Neutrophil (primary cell): Measurements from ENCODE around the gene UGGT2.

Experiments used
- H3K27ac ChIP-seq: fragments of 200-600 bp; sonication (generic); 2 replicates; pipeline ENCODE4 v1.5.1; 2016; ENCODE audit warnings: mild to moderate bottlenecking, moderate library complexity
- H3K27me3 ChIP-seq: fragments of 200-600 bp; sonication (generic); 2 replicates; pipeline ENCODE4 v1.6.0; 2016; ENCODE audit warnings: mild to moderate bottlenecking
- H3K36me3 ChIP-seq: fragments of 200-600 bp; sonication (generic); 2 replicates; pipeline ENCODE4 v1.5.1; 2017
- H3K4me1 ChIP-seq, 2 experiments: fragments of 200-600 bp in 1 of 2; sonication (generic) in 1 of 2; 1 replicate in 1 of 2; 2 replicates in 1 of 2; pipeline versions ENCODE4 v1.5.1 to v1.6.1; 2013 to 2016; ENCODE audit warnings: low read depth in 1 of 2, low read length in 1 of 2, mild to moderate bottlenecking in 1 of 2, moderate library complexity in 1 of 2; ENCODE audit not compliant: control insufficient read depth in 1 of 2, insufficient read depth in 1 of 2
- H3K4me3 ChIP-seq, 2 experiments: fragments of 200-600 bp in 1 of 2; sonication (generic) in 1 of 2; 1 replicate in 1 of 2; 2 replicates in 1 of 2; pipeline ENCODE4 v1.5.1; 2013 to 2016; ENCODE audit warnings: low read depth in 1 of 2, low read length in 1 of 2, mild to moderate bottlenecking in 1 of 2, moderate library complexity in 1 of 2
- H3K9me3 ChIP-seq: fragments of 200-600 bp; sonication (generic); 2 replicates; pipeline ENCODE4 v1.5.1; 2016
- CTCF ChIP-seq: fragments of 200-600 bp; sonication (generic); IDR thresholded peaks from 2 replicates; pipeline ENCODE4 v1.5.1; 2016; ENCODE audit warnings: antibody characterized with exemption

Gene UGGT2

GRCh38 chr13:95921485-95921884, 131.7 kb downstream of the UGGT2 start:
- Histone ChIP-seq H3K9me3 (no peaks in the 10 kb centered on the region), H3K27me3 (no peaks in the 10 kb centered on the region), H3K36me3 (no peaks in the 10 kb centered on the region), H3K4me1 (no peaks in the 10 kb centered on the region), H3K4me3 (no peak overlapping the region), H3K27ac (no peak overlapping the region)
- no peak for TF ChIP-seq CTCF

GRCh38 chr13:95920485-95920884, 132.7 kb downstream of the UGGT2 start:
- Histone ChIP-seq H3K9me3 (no peaks in the 10 kb centered on the region), H3K36me3 (no peaks in the 10 kb centered on the region), H3K4me3 (no peak overlapping the region), H3K27me3 (no peaks in the 10 kb centered on the region), H3K27ac (no peak overlapping the region), H3K4me1 (no peaks in the 10 kb centered on the region)
- TF ChIP-seq CTCF = no peak

GRCh38 chr13:95918860-95919259, 134.3 kb downstream of the UGGT2 start:
- TF ChIP-seq CTCF = no peak
- no peaks in the 10 kb centered on the region for H3K4me1 ChIP-seq

GRCh38 chr13:95914991-95915501, 138.2 kb downstream of the UGGT2 start:
- Histone ChIP-seq H3K36me3 (no peaks in the 10 kb centered on the region), H3K9me3 (no peaks in the 10 kb centered on the region), H3K27me3 (no peaks in the 10 kb centered on the region), H3K4me1 (no peaks in the 10 kb centered on the region), H3K27ac (no peak overlapping the region), H3K4me3 (no peak overlapping the region)
- TF ChIP-seq CTCF = no peak

More at GRCh38 chr13:95918860-95919259, 134.3 kb downstream of the UGGT2 start:
- Histone ChIP-seq H3K27ac (no peak overlapping the region), H3K9me3 (no peaks in the 10 kb centered on the region), H3K36me3 (no peaks in the 10 kb centered on the region), H3K4me3 (no peak overlapping the region), H3K27me3 (no peaks in the 10 kb centered on the region)

- TF ChIP-seq CTCF = no peak
- Histone ChIP-seq H3K36me3 (no peaks in the 10 kb centered on the region), H3K4me3 (no peak overlapping the region), H3K27ac (no peak overlapping the region), H3K9me3 (no peaks in the 10 kb centered on the region), H3K27me3 (no peaks in the 10 kb centered on the region), H3K4me1 (no peaks in the 10 kb centered on the region)
These were observed 146.2 kb downstream of the UGGT2 start for GRCh38 chr13:95906999-95907398.

- Histone ChIP-seq H3K36me3 (no peaks in the 10 kb centered on the region), H3K4me3 (no peak overlapping the region), H3K4me1 (no peaks in the 10 kb centered on the region), H3K27me3 (no peaks in the 10 kb centered on the region), H3K9me3 (no peaks in the 10 kb centered on the region), H3K27ac (no peak overlapping the region)
- no peak for TF ChIP-seq CTCF
These were observed 149.6 kb downstream of the UGGT2 start for GRCh38 chr13:95903569-95903968.
